ENCODE data around the gene PAQR7. TPM values are rescaled to one million over a fixed set of nuclear protein-coding genes. Genes with fewer than 3 reads are reported as not detected.
A peak's percentile ranks its signal among the peaks of the same experiment; 100 is the strongest.

The PAQR7 gene
- total RNA-seq, 1 donor from 2014 or later = 7.1 TPM

DNA sequence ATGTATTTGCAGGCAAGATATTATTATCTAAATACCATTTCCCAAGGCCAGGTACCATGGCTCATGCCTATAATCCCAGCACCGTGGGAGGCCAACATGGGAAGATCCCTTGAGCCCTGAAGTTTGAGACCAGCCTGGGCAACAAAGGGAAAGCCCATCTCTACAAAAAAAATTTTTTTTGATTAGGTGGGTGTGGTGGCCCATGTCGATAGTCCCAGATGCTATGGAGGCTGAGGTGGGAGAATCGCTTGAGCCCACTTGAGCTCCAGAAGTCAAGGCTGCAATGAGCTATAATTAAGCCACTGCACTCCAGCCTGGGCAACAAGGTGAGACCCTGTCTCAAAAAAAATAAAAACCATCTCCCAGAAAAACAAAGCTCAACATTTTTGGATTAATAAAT is 28.5 kb upstream of the PAQR7 start:
- DNase-seq (ENCODE audit: low read depth, low spot score) = no peak

DNA sequence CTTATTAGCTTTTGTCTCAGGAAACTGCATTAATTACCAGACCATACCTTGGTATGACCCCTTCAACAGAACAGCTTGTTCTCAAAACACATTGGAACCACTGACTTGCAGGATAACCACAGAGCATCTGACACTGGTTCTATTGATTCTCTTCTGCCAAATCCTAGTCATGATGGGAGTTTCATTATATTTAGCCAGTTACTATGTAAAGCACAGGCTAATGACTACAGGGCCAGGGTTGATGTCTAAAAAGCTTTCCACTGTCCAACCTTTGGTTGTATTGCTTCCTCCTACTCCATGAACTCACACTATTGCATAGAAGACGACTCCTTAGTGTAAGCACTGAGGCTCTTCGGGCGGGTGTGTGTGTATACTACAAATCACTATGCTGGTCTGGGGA is 27.0 kb upstream of the PAQR7 start:
- no peak for DNase-seq (ENCODE audit: low read depth, low spot score)

DNA sequence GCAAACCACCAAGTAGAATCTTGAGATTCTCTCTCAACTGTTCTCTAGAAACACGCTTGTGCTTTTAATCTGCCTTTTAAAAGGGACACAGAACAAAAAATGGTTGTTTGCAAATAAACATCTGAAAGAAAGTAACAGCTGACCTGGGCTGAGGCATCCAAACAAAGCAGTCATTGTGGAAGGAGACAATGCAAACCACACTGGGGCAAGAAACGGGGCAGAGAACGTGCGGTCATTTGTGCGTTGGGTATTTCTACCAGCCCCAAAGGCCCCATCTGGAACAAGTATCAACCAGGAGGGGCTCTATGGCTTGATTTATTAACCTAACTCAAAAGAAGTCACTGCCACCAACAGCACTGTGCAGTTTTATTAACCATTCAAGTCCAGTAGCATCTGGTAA is 24.7 kb upstream of the PAQR7 start:
- DNase-seq (ENCODE audit: low read depth, low spot score) = no peak

DNA sequence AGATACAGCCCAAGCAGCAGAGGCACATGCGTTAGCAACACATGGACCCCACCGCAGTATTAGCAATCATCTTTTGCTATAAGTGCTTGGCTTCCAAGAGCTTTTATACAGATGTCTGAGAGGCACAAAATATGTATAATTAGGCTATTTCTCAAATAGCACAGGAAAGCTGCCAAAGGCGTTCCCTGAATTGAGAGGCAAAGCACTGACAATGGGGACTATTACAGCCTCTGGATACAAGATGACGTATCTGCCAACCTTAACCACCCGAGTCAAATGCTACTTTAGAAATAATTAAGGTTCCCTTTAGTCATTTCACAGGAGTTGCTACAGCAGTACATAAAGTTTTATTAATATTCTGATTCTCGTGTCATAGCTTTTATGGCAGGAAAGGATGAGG is 24.3 kb upstream of the PAQR7 start:
- DNase-seq (ENCODE audit: low read depth, low spot score) = no peak

DNA sequence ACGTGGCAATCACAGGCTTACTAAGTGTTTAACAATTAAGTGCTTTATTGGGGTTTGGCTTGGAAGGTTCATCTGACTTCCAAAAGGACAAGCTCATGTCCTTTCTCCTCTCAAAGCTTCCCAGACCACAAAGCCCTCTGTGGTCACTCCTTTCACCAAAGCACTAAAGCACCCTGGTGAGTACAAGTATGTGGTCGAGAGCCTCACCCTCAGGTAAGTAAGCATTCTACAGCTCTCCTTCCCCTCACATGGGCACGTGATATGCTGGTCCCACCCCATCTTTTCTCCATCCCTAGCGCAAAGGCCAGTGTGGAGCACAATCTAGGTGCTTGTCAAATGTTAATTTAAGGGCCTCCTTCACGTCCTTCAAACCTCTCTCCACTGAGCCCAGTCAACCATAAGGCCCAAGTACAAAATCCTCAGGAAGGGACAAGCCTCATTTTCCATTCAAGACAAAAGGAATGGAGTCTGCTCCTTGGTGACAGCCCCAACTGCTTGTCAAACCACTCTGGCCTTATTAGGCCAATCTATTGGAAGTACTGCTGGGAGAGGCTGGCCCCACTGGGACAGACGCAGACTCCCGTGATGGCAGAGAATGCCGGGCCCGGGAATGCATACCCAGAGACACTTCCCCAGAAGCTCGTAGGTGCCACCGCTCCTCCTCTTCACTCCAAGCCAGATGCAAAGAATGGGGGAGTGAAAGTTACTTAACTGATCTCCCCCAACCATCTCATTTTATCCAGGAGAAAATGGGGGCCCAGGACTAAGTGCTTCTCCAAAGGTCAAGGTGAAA is 22.9 kb upstream of the PAQR7 start:
- DNase-seq (ENCODE audit: low read depth, low spot score) = no peak

DNA sequence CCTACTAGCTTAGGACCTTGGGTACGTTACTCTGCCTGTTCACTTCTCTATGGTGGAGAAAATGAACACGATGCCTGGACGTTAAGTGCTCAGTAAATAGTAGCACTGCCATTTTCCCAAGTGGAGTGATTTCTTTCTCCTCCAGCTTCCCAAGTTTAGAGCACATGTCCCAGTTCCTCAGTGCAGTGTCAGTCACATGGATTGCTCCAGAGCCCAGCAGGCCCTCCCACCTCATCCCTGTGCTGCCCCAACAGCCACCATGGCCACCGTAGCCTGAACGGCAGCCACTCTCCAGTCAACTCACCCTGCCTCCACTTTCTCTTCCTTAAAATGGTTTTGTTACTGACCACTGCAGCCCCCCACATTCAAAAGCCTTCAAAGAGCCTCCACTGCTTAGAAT is 22.2 kb upstream of the PAQR7 start:
- no peak for DNase-seq (ENCODE audit: low read depth, low spot score)

DNA sequence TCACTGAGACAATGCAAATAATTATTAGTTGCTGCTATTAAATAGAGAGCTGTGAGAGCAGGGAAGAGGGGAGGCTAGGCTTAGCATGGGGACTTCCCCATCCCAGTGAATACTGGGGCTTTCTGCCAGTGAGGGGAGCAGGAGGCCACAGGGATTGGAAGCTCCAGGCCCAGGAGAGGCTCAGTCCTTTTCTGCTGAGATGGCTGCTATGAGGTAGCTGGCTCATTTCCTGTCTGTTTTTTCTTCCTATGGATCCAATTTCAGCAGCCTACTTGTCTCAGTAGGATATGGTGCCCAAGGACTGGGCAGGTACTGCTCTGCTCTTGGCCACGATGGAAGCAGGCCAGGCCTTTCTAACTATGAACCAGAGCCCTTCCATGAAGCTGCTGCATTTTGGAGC is 20.8 kb upstream of the PAQR7 start:
- DNase-seq (ENCODE audit: low read depth, low spot score) = no peak

DNA sequence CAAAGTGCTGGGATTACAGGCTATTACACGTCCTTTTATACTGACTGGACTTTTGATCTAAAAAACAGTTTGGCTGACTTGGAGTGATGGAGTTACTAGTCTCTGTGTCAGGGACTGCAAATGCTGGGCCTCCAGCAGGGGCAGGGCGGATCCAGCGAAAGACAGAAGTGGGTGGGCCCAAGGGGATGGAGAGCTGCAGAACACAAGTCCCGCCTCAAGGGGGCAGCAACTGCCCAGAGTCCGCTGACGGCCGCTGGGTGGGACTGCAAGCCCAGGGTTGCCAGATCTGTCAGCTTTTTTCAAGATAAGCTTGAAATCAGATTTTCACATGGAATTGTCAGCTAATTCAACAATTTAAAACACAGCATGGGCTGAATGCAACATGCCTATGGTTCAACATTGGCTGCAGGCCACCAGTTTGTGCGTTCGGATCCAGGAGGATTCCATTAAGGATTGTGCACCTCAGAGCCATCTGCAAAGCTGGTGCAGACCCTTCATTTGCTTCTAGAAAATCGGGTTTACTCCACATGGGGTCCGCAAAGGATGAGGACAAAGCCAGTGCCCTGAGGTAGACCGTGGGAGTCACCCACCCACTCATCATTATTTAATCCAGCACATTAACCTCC is 20.0 kb upstream of the PAQR7 start:
- peak; percentile 64 for DNase-seq (ENCODE audit: low read depth, low spot score)

DNA sequence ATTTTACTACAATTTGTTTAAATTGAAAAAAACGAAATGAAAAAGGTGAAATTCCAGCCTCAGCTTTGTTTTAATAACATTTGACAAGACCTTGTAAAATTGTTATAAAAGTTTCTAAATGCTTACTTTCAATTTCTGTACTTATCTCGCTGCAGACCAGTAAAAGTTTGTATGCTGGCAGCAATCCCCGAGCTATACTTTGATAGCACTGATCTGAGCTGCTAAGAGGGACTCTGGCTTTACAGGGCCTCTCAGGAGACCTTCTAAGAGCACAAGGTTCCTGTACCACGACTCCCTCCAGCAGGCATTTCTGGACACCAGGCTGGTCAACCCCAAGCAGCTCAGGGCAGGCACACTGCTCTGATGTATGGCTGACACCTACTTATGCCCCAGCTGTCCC is 17.6 kb upstream of the PAQR7 start:
- no peak for DNase-seq (ENCODE audit: low read depth, low spot score)

DNA sequence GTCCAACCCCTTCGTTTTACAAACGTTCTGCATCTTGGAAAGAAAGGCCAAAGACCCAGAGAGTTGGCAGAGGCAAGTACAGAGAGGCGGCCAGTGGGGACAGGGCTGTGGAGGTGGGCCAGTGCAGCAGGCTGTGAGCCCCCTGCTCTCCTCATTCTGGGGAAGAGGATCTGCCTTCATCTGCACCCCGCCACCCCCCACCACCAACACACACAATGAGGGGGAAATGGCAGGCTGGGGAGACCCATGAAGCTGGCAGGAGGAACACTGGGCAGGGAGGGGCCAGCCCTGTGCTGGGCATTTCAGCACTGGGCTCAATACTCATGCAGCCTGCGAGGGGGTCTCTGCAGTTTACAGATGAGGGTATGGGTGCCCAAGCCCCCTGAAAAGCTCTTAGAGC is 16.1 kb upstream of the PAQR7 start:
- no peak for DNase-seq (ENCODE audit: low read depth, low spot score)

DNA sequence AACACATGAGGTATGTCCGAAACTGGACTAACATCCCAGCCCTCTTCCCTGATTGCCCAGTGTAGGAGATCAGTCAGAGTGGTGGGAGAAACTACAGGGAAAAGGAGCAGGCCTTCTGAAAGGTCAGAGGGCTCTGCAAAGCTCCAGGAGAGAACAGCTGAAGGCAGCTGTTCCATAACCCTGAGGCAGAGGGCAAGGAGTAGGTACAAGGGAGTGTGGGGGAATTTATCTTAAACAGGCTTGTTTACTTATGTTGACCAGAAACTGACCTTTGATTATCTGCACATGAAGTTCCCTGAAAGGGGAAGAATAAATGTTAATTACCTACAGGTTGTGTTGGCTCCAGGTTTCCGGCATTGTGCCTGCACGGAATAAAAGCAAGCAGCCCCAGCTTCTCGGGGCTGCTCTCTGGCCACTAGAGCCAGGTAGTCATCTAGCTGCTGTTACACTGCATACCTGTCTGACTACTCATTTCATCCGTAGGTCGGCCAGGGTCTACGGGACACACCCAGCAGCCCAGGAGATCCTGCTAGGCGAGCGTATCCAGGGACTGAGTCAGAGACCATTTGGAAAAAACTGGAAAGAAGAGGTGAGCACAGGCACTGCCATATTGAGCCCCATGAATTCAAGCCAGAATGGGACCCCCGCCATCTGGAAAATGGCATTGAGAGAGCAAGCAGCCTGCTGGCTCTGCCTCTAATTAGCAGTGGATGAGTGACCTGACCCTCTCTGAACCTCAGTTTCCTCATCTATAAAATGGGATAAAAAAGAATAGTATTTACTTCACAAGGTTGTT is 14.9 kb upstream of the PAQR7 start:
- DNase-seq (ENCODE audit: low read depth, low spot score) = no peak

DNA sequence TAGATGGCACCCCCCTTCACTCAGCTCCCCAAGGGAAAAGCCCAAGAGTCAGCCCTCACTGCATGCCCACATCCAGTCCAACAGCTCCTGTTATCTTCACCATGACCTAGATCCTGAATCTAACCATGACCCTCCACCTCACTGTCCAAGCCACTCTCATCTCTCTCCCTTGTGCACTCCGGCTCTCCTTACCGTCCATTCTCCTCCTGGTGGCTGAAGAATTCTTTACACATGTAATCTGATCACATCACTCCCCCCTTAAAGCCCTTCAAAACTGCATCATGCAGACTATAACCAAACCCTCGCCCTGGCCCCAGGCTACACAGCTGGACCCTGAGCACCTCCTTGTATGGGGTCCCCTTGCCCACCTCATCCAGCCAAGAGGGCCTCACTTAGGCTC is 14.0 kb upstream of the PAQR7 start:
- DNase-seq (ENCODE audit: low read depth, low spot score) = no peak

DNA sequence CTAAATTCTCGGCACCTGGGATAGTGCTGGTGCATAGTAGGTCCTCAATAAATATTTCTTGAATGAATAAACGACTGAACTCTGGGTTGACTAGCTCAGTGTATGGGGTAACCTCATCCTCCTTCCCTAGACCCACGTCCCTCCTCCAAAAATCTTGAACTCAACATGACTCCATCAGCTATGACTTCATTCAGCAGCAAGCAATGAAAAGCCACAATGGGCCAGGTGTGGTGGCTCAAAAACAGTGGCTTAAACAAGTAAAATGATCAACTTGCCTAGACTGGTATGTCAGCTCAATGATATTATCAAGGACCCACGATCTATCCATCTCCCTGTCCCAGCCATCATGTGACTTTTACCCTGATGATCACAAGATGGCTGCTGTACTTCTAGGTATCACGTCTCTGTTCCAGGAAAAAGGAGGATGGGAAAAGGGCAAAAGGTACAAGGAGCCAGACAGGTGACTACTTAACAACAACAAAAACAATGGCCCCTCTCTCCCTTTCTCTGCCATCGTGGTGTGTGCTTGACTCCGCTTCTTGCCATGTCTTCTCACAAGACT is 13.0 kb upstream of the PAQR7 start:
- no peak for DNase-seq (ENCODE audit: low read depth, low spot score)

DNA sequence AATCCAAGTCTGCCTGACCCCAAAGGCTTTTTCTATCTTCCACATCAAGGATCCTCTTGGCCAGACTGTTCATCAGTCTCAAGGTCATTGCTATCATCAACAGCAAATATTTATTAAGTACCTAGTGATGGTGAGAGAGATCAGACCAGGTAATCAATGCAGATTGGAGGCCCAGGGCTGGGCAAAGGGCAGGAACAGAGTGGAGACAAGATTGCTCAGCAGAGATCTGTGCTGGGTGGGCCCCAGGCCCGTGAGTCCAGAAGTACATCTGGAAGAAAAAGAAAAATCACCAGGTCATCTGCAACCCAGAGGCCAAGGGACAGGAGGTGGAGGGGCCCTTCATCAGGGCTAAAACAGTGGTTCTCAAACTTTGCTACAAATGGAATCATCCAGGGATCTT is 10.1 kb upstream of the PAQR7 start:
- DNase-seq (ENCODE audit: low read depth, low spot score) = no peak

DNA sequence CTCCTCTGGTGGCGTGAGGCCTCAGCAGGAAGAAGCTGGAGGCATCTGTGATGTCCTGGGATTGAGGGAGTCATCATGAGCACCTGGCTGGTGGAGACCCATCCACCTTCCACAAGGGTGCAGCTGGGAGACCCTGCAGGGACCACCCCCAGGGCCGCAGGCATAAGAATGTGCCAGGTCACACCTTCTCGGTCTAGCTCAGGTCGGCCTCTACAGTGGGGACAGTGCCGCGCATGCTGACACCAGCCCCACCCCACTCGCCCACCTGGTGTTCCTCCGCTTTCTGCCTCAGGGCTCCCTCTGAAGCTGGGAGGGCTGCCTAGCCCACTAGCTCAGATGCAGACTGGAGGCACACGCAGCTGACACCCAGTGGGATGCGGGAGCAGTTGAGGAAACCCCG is 5.8 kb upstream of the PAQR7 start:
- no peak for DNase-seq (ENCODE audit: low read depth, low spot score)

DNA sequence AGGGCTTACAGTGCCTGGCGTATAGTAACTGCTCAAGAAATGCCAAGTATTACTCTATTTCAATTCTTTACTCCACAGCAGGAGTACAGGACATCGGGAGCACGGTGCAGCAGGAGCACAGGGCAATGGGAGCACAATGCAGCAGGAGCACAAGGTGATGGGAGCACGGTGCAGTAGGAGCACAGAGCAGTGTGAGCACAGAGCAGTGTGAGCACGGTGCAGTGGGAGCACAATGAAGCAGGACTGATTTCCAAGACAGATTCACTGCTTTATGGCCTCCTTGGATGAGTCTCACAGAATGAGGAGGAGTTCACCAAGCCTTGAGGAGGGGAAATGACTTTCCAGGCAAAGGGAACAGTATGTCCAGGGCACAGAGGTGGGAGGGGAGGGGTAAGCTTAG is 5.0 kb upstream of the PAQR7 start:
- DNase-seq (ENCODE audit: low read depth, low spot score) = no peak

DNA sequence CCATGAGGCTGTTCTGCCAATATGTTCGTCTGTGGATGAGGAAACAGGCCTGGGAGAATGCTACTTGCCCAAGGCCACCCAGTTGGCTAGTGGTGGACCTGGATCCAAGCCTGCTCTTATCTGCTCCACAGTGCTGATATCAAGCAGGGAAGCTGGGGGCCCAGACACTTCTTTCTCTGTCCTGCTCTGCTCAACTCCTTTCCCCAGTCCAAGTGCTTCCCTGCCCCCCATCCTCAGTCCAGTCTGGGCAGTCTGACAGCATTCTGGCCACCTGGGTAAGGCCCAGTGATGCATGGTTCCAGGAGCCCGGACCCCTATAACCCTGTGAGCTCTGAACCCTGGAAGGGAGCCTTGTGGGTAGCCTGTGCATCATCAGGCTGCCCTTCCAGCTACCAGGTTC is 4.2 kb upstream of the PAQR7 start:
- no peak for DNase-seq (ENCODE audit: low read depth, low spot score)

DNA sequence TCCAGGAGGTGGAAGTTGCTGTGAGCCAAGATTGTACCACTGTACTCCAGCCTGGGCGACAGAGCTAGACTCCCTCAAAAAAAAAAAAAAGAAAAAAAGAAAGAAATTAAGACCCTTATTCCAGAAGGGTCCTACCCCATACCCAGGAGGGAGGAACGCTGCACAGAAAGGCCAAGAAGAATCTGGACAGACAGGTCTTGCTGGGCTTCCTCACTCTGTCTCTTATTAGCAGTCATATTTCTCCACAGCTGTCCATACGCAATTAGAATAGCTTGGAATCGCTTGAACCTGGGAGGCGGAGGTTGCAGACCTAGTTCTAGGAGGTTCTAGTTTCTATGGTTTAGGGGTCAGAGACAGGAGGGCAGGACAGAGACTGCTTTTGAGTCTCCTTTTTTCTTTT is 3.2 kb upstream of the PAQR7 start:
- no peak for DNase-seq (ENCODE audit: low read depth, low spot score)

DNA sequence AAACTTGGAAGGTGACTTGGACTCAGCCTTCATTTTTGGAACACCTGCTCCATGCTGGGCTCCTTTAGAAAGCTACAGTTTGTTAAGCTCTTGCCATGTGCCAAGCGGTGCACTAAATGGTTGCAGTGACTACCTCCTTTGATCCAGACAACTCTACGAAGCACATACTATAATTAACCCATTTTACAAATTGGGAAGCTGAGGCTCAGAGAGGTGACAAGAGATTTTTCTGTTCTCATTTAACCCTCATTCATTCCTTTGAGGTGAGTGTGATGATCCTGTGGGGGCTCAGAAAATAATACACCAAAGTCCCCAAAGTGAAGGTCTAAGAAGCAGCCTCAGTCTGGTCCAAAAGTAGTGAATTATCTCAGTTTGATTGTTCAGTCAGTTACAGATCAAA is 1.6 kb upstream of the PAQR7 start:
- no peak for DNase-seq (ENCODE audit: low read depth, low spot score)

DNA sequence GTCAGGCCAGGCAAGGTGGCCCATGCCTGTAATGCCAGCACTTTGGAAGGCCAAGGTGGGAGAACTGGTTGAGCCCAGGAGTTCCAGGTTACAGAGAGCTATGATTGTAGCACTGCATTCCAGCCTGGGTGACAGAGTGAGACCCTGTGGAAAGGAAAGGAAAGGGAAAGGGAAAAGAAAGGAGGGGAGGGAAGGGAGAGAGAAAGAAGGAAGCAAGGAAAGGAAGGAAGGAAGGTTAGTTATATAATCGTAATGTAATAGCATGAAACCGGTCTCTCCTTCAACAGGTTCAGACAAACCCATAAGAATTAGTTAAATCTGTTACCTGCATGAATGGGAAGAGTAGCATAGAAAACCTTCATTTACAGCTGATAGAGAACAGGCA is 1.2 kb upstream of the PAQR7 start:
- DNase-seq (ENCODE audit: low read depth, low spot score) = no peak

DNA sequence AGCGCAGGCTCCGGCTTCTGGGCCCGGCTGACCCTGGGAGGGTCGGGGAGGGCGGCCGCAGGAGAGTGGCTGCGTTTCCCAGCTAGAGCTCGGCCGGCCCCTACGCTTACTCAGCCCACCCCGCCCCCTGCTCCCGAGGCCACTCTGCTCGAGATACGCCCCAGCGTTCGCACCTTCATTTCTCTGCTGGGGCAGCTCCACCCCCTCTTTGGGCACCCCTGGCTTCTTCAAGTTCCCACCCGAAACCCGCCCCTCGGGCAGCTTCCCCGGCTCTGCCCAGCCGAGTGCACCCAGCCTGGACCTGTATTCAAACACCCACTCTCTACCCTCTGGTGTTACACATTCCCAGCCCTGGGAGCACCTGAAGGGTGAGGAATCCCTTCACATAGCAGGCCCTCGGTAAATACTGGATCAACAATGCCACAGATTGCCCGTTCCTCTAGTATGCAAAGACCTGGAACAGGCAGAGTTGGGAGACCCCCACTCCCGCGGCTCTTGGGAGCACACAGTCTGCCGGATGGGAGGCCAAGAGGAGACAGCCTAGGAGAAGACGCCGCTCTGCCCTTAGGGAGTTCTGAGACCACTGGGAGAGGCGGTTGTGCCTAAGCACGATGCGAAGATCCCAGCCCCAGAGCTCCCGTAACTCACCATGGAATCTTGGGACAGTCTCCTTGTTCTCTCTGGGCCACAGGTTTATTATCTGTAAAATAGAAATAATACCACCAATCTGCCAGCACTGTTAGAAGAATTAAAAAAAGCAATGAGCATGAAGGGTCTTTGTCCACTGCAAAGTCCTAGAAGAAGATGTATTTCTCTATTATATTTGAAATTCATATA is 566 bp upstream of the PAQR7 start:
- no peak for DNase-seq (ENCODE audit: low read depth, low spot score)
